GM21825 (cell line): ENCODE results near the gene RUFY1.
"Not testable (repeated sequence)": the region's sequence is repeated elsewhere in the genome, so short reads cannot be mapped to it uniquely, and the experiment has no call there.

Experiments
- ATAC-seq: cut with Tn5 transposase; IDR thresholded peaks from one replicate; pipeline ENCODE4 v1.9.1; 2021; ENCODE audit warnings: mild to moderate bottlenecking, moderate library complexity; ENCODE audit not compliant: unreplicated experiment

The RUFY1 gene

DNA sequence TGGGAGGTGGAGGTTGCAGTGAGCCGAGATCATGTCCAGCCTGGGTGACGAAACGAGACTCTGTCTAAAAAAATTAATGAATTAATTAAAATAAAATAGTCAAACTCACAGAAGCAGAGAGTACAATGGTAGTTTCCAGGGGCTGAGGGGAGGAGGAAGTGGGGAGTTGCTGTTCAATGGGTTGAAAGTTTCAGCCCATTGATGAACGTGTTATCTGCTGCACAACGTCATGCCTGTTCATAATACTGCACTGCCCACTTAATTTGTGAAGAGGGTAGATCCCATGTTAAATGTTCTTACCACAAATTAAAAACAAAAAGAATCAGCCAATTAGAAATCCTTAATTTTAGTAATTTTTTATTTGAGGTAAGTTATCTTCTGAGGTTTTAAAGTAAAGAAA is 16.4 kb upstream of the RUFY1 start:
- peak; percentile 42 for ATAC-seq

DNA sequence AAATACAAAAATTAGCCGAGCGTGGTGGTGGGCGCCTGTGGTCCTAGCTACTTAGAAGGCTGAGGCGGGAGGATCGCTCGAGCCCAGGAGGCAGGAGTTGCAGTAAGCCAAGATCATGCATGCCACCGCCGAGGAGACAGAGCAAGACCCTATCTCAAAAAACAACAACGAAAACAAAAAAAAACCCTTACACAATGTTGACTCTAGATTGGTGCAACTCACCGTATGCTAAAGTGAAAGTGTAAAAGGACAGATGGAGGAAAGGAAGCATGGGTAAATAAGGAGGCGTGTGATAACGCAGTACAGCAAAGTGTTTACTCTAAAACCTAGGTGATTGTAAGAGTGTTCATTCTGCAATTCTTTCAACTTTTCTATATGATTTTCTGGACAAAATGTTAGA is 15.9 kb upstream of the RUFY1 start:
- peak; percentile 62 for ATAC-seq

DNA sequence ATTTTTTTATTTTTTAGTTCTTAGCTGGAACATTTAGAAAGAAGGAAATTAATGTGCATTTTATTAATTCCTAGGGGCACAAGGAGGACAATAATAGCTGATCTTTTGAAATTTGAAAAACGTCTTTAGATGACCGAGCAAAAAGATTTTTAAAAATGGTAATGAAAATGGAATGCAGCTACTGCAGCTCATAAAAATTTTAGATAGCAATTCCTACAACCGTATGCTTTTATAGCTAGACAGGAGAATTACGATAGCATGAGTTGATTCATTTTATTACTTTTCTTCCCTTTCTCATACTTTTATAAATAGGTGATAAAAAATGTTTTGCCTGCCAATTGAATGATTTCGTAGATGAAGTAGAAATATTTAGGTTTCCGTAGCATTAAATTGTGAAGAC is 13.7 kb upstream of the RUFY1 start:
- ATAC-seq: no peak

DNA sequence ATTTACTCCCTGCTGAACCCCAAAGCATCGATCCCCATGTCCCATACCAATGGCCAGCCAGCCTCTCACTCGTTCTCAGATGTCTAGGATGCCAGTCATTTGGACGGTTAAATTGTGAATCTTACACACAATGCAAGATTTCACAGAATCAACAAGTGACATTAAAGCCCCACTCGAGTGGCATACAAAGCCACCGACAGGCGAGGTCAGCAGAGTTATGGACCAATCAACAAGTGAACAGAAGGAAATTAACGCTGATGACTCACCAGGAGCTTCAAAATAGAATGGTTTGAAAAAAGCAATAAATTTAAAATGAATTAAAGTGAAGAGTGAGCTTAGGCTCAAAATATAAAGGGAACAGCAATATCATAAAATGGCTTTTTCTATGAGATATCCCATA is 8.2 kb upstream of the RUFY1 start:
- ATAC-seq: no peak

DNA sequence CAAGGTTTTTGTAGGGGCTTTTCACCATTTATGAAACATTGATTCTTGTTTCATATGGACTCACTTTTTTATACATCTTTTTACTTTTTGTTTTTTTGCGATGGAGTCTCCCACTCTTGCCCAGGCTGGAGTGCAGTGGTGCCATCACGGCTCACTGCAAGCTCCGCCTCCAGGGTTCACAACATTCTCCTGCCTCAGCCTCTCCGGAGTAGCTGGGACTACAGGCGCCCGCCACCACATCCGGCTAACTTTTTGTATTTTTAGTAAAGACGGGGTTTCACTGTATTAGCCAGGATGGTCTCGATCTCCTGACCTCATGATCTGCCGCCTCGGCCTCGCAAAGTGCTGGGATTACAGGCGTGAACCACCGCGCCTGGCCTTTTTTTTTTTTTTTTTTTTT is 7.1 kb upstream of the RUFY1 start:
- ATAC-seq: not testable (repeated sequence)

DNA sequence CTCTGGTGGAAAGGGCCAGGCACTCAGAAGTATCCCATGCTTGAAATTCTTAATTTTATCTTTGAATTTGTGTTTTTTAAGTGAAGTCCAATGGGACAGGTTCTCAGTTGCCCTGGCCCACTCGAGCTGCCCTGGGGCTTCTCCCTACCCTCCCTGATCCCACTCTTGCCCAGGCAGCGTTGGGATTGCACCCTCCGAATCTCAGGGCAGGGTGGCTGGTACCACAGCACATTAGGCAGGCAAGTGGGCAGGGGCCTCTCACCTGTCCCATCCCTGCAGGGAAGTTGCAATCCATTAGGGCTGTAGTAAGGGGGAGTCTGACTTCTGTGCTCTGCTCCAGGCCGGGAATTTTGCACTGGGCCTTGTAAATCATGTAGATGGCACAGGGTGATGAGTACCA is 2.7 kb downstream of the RUFY1 start:
- no peak for ATAC-seq

DNA sequence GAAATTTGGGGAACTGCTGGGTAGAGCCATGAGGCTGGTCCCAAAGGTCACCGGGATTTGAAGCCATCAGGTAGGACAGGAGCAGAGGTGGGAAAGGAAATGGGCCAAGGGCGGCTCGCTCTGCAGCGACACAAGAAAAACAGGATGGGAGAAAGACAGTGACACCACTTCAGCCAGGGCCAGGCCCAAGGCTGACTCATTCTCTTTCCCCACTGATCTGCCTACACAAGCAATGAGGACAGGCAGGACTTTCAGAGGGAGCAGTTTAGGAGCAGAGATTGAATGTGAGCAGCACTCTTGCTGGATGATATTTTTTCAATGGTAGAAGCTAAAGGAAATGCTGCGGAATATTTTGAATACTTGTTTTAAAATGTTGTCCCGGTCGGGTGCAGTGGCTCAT is 3.5 kb downstream of the RUFY1 start:
- no peak for ATAC-seq

DNA sequence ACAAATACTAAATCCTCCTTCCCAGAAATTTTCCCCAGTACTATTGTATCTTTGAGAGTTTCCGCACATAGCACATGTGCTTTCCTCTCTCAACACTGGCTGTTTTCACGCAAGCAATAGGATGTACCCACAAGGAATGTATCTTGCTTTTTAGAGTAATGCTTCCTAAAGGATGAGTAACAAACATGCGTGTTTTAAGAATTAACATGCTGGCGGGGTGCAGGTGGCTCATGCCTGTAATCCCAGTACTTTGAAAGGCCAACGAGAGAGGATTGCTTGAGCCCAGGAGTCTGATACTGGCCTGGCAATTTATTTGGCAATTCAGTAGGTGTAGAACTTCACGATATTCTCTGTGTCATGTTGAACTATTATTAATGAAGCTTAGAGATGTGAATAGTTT is 4.6 kb downstream of the RUFY1 start:
- ATAC-seq: no peak

DNA sequence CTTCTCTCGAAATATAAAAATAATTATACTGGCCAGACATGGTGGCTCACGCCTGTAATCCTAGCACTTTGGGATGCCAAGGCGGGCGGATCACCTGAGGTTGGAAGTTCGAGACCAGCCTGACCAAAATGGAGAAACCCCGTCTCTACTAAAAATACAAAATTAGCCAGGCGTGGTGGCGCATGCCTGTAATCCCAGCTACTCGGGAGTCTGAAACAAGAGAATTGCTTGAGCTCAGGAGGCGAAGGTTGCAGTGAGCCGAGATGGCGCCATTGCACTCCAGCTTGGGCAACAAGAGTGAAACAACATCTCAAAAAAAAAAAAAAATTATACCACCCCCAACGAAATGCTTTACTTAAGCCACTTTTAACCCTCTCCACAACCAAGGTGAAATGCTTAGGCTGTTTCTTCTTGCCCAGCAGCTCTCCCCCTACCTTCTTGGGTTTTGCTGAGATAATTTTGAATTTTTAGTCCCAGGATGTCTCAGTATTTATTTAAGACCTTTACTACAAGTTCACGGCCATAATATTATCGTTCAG is 8.0 kb downstream of the RUFY1 start:
- ATAC-seq: not testable (repeated sequence)

DNA sequence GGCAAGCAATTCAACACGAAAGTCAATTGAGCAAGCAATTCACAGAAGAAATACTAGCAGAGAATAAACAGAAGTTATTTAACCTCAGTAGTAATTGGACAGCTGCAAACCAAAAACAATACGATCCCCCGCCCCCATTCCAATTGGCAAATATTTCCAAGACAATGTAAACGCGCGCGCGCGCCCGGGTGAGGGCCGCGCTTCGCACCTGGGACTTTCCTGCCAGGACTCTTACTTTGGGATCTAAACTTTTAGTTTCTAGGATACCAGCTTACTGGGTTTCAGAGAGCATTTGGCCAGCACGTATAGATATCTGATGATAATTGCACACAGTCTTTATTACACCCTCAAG is 8.6 kb downstream of the RUFY1 start:
- peak; percentile 4 for ATAC-seq

DNA sequence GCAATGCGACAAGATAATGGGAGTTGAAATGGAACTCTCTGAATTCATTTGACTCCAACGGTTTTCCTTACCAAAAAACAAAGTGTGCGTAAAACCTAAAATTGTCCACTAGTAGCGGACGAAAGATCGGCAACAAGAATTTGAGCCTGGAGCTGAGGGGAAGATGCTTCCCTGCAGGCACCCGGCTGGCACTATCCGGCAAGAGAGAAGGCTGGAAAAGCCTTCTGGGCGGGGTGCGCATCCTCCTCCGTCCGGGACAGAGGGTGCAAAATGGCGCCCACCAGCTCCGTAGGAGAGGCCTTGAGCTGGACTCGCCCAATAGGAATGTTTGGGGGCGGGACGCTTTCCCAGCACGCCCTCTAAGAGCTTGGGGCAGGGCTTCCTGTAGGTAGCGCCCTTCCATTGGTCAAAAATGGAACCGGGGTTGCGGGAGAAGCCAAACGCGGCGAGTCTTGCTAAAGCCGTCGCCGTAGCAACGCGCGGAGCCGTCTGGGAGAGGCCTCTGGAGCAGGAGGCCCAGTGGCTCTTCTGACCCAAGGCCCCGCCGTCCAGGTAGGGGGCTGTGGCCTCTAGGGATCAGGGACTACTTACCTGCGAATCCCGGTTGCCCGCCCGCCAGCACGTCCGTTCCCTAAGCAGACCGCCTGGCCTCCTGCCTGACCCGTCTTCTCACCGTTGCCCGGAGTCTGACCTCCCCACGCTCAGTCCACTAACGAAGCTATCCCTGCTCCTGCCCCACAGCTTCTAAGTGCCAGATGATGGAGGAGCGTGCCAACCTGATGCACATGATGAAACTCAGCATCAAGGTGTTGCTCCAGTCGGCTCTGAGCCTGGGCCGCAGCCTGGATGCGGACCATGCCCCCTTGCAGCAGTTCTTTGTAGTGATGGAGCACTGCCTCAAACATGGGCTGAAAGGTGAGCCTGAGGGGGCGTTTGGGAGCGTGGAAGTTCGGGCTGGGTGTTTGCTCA is 9.2 kb downstream of the RUFY1 start:
- peak; percentile 100 for ATAC-seq

DNA sequence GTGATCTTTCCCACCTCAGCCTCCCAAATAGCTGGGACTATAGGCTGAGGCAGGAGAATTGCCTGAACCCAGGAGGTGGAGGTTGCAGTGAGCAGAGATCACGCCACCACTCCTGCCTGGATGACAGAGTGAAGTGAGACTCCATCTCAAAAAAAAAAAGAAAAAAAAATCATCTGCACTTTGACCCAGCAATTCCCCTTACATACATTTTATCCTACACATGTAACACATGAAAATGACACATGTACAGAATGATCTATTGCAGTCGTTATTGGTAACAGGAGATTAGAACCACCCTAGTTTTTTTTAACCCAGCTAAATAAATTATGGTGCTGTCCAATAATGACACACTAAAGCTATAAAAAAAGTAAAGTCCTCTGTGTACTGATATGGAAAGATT is 14.2 kb downstream of the RUFY1 start:
- no peak for ATAC-seq

DNA sequence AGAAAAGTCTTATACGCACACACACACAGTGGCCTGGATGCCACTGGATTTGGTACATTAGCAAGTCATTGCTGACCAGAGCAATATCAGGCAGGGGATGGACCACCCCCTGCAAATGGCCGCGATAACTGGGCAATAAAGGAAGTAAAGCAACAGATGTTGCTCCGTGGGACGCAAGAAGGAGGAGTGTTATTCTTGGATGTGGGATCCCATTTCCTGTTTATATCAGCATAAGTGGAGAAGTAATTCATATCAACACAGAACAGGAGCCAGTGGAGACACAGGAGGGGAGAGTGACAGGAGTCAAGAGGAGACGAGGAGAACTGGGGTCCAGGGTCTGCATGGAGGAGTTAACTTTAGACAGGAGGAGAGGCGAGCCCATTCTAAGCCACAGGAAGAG is 18.4 kb downstream of the RUFY1 start:
- ATAC-seq: no peak

DNA sequence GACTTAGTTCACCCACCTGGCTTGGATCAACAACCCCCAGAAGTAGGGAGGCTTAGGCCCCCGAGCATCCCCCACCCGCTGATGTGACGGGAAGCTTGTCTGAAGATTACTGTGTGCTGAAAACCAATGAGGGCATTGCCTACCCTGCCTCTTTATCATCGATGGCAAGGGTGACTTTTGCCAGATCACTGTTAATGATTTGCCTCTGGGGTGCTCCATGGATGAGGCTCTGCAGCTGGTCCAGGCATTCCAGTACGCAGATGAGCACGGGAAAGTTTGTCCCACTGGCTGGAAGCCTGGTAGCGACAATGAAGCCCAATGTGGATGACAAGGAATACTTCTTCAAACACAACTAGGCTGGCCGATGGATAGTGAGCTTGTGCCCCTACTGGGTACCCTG is 22.0 kb downstream of the RUFY1 start:
- no peak for ATAC-seq

DNA sequence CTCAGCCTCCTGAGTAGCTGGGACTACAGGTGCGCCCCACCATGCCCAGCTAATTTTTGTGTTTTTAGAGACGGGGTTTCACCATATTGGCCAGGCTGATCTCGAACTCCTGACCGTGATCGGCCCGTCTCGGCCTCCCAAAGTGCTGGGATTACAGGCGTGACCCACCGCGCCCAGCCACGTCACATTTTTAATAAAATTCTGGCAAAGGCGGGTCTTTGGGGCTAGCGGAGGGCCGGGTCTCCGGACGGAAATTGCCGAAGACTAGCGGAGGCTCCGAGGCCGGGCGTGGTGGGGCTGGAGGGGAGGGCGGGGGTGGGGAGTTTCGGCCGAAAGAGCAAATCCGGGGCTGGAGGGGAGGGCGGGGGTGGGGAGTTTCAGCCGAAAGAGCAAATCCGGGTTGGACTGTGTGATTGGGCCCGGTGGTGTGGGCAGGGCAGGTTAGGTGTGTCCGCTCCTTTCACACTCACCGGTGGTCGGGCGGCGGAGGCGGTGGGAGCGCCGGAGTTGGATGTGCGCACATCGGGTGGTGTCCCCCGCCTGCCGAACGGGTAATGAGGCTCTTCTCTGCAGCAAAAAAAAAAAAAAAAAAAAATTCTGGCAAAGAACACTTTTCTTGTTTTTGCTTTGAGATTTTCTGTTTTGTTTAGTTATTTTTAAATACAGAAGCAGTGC is 27.1 kb downstream of the RUFY1 start:
- no peak for ATAC-seq

DNA sequence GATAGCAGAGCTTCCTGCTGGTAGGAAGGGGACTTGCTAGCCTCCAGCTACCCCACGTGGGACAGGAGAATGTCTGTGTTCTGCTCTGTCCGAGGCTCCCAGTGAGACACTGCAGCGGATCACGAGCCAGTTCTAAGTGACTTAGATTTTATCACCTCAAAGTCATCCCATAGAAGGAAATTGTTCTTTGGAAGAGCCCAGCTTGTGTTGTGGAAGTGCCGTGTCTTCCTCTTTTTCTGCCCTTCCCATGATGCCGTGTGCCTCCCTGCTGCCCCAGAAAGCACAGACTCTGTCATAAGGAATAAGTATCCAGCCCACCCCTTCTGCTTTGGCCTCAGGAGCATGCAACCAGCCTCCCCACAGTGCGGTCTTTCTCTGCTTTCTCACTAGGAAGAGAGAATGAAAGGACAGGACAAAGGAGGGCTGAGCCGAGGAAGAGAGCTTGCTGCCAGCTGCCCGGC is 35.6 kb downstream of the RUFY1 start:
- no peak for ATAC-seq

DNA sequence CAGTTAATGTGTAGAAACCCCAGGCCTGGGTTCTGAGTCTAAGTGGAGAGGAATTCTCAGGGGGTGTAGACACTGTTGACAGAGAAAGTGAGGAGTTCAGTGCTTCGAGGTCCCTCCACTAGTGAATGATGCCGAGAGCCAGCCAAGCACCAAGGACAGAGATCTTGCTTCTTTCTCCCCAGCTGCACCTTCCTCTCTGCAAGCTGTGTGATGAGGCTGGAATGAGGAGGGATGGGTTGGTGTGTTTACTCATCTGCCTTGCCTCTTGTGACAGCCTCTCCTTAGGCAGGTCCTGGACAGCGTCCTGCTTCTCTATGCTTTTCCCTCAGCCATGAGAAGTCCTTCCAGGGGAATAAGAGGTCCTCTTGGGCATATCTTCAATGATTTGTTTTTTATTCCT is 37.8 kb downstream of the RUFY1 start:
- ATAC-seq: no peak

DNA sequence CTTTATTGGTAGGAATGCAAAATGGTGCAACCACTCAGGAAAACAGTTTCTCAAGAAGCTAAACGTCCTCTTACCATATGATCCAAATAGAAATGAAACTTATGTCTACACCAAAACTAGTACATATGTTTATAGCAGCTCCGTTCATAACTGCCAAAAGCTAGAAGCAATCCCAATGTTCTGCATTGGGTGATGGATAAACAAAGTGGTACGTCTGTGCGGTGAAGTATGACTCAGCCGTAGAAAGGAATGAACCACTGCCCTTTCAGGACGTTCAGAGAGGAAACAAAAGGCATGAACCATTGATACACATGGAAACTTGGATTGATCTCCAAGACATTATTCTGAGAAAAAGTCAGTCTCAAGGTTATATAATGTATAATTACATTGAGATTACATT is 45.6 kb downstream of the RUFY1 start:
- ATAC-seq: no peak

DNA sequence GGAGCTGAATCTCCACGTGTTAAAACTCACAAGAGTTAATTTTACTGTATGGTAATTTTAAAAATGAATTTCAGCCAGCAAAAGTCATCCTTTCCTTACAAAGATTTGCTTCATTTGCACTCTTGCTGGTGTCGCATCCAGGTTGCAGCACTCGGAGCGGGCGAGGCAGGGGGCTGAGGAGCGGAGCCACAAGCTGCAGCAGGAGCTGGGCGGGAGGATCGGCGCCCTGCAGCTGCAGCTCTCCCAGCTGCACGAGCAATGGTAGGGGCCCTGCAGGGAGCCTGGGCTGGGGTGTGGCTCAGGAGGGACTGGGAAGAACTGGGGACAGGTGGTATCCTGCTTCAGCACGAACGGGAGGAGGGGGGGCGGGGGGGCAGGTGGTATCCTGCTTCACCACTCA is 46.1 kb downstream of the RUFY1 start:
- ATAC-seq: no peak

DNA sequence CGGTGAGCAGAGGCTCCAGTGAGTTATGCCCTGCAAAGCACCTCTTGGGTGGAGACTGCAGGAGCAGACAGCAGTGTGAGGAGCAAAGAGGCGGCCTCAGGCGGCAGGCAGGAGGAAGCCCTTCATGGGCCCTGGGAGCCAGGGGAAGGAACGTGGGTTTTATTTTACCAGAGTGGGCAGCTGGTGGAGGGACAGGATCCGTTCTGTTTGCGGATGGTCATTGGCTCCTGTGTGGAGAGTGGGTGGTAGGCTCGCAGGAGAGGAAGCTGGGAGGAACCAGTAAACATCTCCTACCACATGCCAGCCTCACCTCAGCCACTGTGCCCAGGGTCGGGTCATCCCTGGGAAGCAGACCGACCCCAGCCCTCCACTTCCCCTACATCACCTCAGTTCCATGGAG is 48.7 kb downstream of the RUFY1 start:
- ATAC-seq: no peak

DNA sequence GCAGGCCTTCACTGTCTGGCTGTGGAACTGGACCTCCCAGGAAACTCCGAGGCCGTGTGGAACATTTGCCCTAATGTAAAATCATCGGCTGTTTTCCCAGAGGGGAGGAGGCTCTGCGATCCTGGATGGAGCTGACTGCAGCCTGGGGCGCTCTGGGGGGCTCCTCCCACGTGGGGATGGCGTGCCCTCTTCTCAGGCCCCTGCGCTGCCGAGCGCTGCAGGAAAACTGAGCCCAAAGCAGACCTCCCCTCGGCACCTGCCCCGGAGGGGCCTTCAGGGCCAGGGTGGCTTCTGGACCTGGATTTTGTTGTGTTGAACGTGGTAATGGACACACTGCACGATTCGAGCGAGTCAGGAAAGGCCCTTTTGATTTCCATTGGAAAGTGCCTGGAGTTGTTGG is 49.2 kb downstream of the RUFY1 start:
- ATAC-seq: no peak

DNA sequence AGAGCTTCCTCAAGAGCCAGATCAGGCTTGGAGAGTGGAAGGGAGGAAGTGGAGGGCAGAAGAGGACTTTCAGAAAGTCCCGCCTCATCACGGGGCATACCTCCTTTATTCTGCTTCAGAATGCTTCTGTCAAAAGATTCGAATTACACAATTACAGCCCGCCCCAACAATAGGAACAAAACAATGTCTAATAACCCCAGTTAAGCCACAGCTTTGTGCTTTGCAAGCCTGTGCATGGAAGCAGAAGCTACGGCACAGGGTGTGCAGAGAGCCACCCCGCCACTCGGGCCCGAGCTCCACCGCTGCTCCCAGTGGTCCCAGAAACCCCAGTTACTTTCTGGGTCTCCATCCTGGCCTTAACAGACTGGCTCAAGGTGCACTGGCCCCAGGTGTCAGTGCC is 49.6 kb downstream of the RUFY1 start:
- ATAC-seq: no peak
